HepG2 (cell line): ENCODE measurements around the gene OSBPL5.

Experiments
- E2F1 ChIP-seq: sonication (generic); formaldehyde crosslinking; IDR thresholded peaks from 2 replicates; pipeline ENCODE4 v1.5.0; 2020; ENCODE audit warnings: missing genetic modification reagents
- EP300 ChIP-seq, 3 experiments: sonication (generic) in 1 of 3; formaldehyde crosslinking in 1 of 3; IDR thresholded peaks; 2 replicates each; pipeline versions ENCODE4 v1.5.1 to v1.6.1; 2011 to 2020; ENCODE audit warnings: low read depth in 2 of 3, low read length in 2 of 3, borderline replicate concordance in 1 of 3, improper control_type of control experiment in 1 of 3, mild to moderate bottlenecking in 1 of 3, missing genetic modification reagents in 1 of 3, moderate library complexity in 1 of 3
- FOXA1 ChIP-seq, 2 experiments: fragments of 450-650 bp in 1 of 2; sonication (generic) in 1 of 2; formaldehyde crosslinking in 1 of 2; IDR thresholded peaks; 2 replicates each; pipeline versions ENCODE4 v1.4.0 to v1.6.1; 2016 to 2020; ENCODE audit warnings: missing genetic modification reagents in 1 of 2
- GTF2F1 ChIP-seq: fragments of 150-350 bp; IDR thresholded peaks from 2 replicates; pipeline ENCODE4 v1.6.1; 2014; ENCODE audit warnings: low read length
- HDAC6 ChIP-seq: fragments of 200-600 bp; sonication (generic); IDR thresholded peaks from 2 replicates; pipeline ENCODE4 v1.7.0; 2017; ENCODE audit warnings: mild to moderate bottlenecking, antibody characterized with exemption, low read length, low read depth
- MAX ChIP-seq: IDR thresholded peaks from 2 replicates; pipeline ENCODE4 v1.6.1; 2012; ENCODE audit warnings: inconsistent platforms
- NCOA2 ChIP-seq: sonication (generic); formaldehyde crosslinking; IDR thresholded peaks from 2 replicates; pipeline ENCODE4 v1.8.0; 2022; ENCODE audit warnings: inconsistent platforms
- PHF8 ChIP-seq: sonication (generic); formaldehyde crosslinking; IDR thresholded peaks from 2 replicates; pipeline ENCODE4 v1.5.0; 2020; ENCODE audit warnings: missing genetic modification reagents
- POLR2A ChIP-seq, 2 experiments: IDR thresholded peaks; 2 replicates each; pipeline ENCODE4 v1.6.1; 2011; ENCODE audit warnings: low read depth in 2 of 2, low read length in 2 of 2, mild to moderate bottlenecking in 1 of 2, moderate library complexity in 1 of 2; ENCODE audit not compliant: insufficient read depth in 1 of 2
- SIN3A ChIP-seq: IDR thresholded peaks from 2 replicates; pipeline ENCODE4 v1.6.1; 2011; ENCODE audit warnings: low read depth, mild to moderate bottlenecking, control low read depth, low read length, borderline replicate concordance
- ZSCAN21 ChIP-seq: sonication (generic); formaldehyde crosslinking; IDR thresholded peaks from 2 replicates; pipeline ENCODE4 v1.8.0; 2022; ENCODE audit warnings: mild to moderate bottlenecking, missing genetic modification reagents, moderate library complexity, borderline replicate concordance
- ZZZ3 ChIP-seq: sonication (generic); formaldehyde crosslinking; IDR thresholded peaks from 2 replicates; pipeline ENCODE4 v1.4.0; 2020; ENCODE audit warnings: missing genetic modification reagents, mild to moderate bottlenecking, borderline replicate concordance

GRCh38 chr11:3109921-3110706 is 55.0 kb downstream of the OSBPL5 start:
- no peak for TF ChIP-seq PHF8 (CRISPR knock-in tag)
- TF ChIP-seq ZZZ3: no peak
- no peak for TF ChIP-seq EP300 (IDR thresholded peaks at IDR 0.05; ENCODE audit: low read depth in 2 of 2, low read length in 2 of 2)
- no peak for TF ChIP-seq EP300 (CRISPR knock-in tag; IDR thresholded peaks at IDR 0.05; ENCODE audit: borderline replicate concordance)
- no peak for TF ChIP-seq HDAC6
- no peak for TF ChIP-seq FOXA1 (IDR thresholded peaks at IDR 0.05)
- no peak for TF ChIP-seq FOXA1 (CRISPR knock-in tag; IDR thresholded peaks at IDR 0.05)
- no peak for TF ChIP-seq GTF2F1
- TF ChIP-seq E2F1: no peak
- TF ChIP-seq POLR2A (IDR thresholded peaks at IDR 0.05; ENCODE audit: insufficient read depth in 1 of 2, low read depth in 2 of 2, low read length in 2 of 2): no peak
- TF ChIP-seq NCOA2 (CRISPR knock-in tag): no peak
- TF ChIP-seq SIN3A: no peak
- no peak for TF ChIP-seq ZSCAN21 (CRISPR knock-in tag)
- TF ChIP-seq MAX: no peak
